Subcutaneous adipose tissue (tissue), 4 donors: ENCODE data around the gene TMOD2. TPM values are rescaled to one million over a fixed set of nuclear protein-coding genes. Genes with fewer than 3 reads are reported as not detected.

Source experiments
- CTCF ChIP-seq: fragments of 450-650 bp; IDR thresholded peaks from one replicate; pipeline ENCODE4 v1.5.1; 2016; ENCODE audit warnings: low read depth, mild to moderate bottlenecking, control low read depth, antibody characterized with exemption, moderate library complexity
- total RNA-seq, 4 donors: library from RNA; depleted of rRNA; stranded (reverse); fragments of >200 nt; gene quantifications; one replicate each; pipeline ENCODE4 v1.1.0, GENCODE V29; 2016

TMOD2 gene
- total RNA-seq, 4 donors from 2014 or later: 7.9 to 12.4 (median 11.2) TPM

DNA sequence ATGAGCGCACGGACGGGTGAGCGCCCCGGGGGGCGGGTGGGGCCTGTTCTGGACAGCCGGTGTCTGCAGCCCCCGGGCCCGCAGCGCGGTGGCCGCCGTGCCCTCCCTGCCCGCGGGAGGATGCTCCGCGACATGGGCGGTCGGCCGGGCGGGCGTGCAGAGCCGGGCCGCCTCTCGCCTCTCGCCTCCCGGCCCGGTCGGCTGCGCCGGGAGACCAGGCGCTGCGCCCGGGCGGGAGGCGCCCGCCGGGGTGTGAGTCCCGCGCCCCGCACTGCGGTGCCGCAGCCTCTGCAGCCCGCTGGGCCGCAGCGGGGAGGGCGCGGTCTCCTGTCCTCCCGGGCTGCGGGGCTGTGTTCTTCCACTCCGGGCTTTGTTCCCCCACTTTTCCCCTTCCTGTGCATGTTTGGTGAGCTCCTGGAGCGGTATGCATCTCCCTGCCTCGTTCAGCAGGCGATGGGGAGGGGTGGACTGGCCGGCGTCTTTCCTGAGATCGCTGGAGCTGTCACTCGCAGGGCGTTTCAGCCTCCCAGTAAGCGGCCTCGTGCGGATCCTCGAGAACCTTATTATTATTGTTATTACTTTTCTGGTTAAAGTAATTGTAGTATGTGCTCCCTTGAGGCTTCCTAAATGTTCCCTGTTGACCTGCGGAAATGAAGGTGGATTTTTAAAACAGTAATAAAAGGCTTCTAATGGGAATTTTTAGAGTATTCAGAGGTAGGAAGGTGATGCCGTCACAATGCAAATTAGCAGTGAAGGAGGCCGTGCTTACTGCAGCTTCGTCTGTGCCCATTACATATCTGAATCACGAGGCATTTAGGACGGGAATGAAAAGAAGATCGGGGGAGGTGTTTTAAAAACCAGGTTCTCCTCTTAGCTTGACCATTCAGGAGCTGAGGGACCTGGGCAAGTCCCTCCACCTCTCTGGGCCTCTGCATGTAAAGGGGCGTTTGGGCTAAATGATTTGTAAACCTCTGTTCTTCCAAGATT is 593 bp downstream of the TMOD2 start:
- no peak for TF ChIP-seq CTCF

DNA sequence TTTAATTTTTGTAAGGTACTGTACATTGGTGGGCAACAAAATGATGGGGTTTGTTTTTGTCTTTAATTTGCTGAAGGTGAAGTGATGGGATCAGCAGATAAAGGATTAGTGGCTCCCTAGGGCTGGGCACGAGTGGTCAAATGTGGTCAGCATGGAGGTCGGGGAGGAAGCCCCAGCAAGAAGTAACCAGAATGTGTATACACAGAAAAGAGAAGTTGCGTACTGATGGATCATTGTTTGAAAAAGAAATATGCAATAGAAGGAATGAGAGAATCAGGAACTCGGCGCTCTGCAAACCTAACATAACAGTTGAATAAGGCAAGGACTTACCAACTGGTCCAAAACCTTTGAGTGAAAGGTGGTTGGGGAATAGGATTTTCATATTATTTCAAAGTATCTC is 1.5 kb downstream of the TMOD2 start:
- TF ChIP-seq CTCF: no peak

DNA sequence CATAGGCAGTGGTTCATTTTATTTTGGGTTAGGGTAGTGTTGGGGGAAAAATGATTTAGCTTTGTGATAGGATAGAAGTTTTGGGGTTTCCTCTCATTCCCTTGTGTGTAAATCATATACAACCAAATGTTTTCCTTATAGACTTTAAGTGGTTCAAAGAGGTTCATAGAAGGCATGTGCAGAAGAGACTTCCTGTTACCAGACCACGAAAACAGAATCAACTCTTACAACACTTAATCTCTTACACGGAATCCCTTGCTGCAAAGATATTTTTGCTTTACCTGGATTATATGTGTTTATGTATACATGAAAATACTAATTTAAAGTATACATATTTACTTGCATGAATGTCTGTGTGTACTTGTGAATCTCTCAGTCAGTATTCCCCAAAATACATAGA is 2.9 kb downstream of the TMOD2 start:
- no peak for TF ChIP-seq CTCF

DNA sequence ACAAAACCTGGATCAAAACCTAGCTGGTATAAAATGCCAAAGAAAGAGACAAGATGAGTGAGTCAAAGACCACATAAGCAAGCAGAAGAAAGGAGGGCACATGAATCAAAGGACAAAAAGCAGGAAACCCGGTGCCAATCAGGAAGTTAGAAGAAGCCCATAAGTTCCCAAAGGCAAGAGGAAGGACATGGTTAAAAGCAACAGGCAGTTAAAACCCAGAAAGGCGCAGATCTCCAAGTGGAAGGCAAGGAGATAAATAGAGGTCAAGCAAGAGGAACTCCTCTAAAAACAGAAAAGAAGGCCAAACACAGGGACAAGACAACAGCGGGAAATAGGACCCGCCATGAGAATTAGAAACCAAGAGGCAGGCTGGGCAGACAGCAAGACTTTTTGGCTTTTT is 4.4 kb downstream of the TMOD2 start:
- no peak for TF ChIP-seq CTCF

DNA sequence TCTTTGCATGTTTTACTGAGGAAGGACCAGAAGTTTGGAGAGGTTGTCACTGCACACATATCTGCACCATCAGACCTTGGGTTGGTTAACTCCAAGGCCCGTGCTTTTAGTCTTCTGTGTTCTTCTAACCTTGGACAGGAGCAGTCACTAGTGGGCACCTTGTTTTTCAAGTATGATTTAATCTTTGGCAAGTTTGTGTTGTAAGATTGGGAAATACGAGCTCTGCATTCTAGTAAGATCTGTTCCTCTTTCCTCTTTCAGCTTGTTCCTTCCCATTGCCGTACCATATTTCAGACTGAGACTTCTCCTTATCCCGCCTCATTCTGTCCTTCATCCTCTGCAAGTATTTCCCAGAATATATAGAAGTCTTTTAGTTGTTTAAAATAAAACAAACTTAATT is 5.1 kb downstream of the TMOD2 start:
- TF ChIP-seq CTCF: no peak

- no peak for TF ChIP-seq CTCF
Measured at GRCh38 chr15:51757450-51757849, 6.1 kb downstream of the TMOD2 start.

- TF ChIP-seq CTCF: no peak
Measured at GRCh38 chr15:51758645-51759044, 7.2 kb downstream of the TMOD2 start.
